ENCODE measurements around the gene DDX10.
A peak's percentile ranks its signal among the peaks of the same experiment; 100 is the strongest.
"Not testable (repeated sequence)": the region's sequence is repeated elsewhere in the genome, so short reads cannot be mapped to it uniquely, and the experiment has no call there.

Gene DDX10

DNA sequence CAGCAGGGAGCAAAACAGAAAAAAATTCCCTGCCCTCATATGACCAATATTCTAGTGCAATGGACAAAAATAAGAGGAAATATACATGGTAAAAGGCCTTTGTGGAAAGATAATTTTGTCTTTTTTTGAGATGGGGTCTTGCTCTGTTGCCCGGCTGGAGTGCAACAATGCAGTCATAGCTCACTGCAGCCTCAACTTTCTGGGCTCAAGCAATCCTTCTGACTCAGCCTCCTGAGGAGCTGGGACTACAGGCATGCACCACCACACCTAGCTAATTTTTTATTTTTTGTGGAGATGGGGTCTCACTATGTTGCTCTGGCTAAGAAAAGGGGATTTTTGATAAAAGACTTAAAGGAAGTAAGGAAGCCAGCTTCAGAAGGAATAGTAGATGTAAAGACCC lies 25.7 kb upstream of the DDX10 start:
- TF ChIP-seq CTCF (IDR thresholded peaks at IDR 0.05; ENCODE audit: borderline replicate concordance, insufficient read depth, low read depth, low read length), result no peak
- H3K4me3 ChIP-seq (ENCODE audit: low read depth, low read length), result no peak overlapping the region

DNA sequence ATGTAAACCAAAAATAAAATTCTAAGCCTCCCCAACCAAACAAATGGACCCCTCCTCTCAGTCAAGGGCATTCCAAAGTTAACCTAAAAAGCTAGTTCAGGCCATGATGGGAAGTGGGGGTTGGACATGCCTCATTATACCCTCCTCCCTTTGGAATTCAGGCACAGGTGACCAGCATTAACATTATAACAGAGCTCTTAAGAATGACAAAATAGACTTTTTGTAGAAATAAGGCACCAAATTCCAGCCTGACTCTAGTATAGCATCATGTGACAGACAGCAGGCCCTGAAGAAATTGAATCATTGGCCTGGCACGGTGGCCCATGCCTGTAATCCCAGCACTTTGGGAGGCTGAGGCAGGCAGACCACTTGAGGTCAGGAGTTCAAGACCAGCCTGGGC lies 23.1 kb upstream of the DDX10 start:
- H3K4me3 ChIP-seq (ENCODE audit: low read depth, low read length), result not testable (repeated sequence)

DNA sequence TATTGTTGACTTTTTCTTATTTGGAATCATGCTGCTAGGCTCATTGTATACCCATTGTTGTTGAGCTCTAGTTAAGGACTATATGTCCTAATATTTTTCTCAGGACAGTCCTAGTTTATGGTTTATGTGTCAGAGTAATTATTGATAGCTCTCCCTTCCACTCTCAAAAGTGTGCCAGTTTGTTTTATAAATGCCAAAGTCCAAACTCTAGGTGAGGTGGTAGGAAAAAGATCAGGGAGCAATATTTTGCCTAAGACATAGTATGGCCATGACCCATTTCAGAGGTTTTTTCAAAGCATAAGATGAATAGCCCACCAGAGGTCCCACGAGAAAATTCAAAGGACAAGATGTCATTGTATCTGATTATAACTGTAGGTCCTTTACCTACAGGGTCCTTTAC lies 20.9 kb upstream of the DDX10 start:
- TF ChIP-seq CTCF (IDR thresholded peaks at IDR 0.05; ENCODE audit: borderline replicate concordance, insufficient read depth, low read depth, low read length), result no peak
- H3K4me3 ChIP-seq (ENCODE audit: low read depth, low read length), result no peak overlapping the region

DNA sequence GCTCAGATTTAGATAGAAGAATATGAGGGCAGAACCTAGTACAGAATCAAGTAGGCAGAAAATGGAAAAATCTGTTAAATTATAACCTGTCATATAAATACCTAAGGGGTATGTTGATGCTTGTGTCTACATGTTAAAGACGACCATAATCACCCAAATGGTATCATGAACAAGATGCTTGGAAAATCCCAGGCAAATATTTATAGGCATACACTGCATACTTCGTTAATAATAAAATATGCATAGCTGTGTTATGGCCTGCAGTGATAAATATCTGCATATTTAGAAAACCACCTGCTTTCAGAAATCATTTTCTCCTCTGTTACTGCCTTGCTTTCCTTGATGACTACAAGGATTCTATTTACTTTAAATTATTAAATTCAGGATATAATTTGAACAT lies 18.9 kb upstream of the DDX10 start:
- no peak for TF ChIP-seq CTCF (IDR thresholded peaks at IDR 0.05; ENCODE audit: borderline replicate concordance, insufficient read depth, low read depth, low read length)
- no peak overlapping the region for H3K4me3 ChIP-seq (ENCODE audit: low read depth, low read length)

GRCh38 chr11:108647387-108647700 lies 17.5 kb upstream of the DDX10 start:
- H3K4me3 ChIP-seq (ENCODE audit: low read depth, low read length), result no peak overlapping the region
- TF ChIP-seq CTCF (IDR thresholded peaks at IDR 0.05; ENCODE audit: borderline replicate concordance, insufficient read depth, low read depth, low read length), result no peak

- no peak overlapping the region for H3K4me3 ChIP-seq (ENCODE audit: low read depth, low read length)
- peak; percentile 82 for TF ChIP-seq CTCF (IDR thresholded peaks at IDR 0.05; ENCODE audit: borderline replicate concordance, insufficient read depth, low read depth, low read length)
Observed at GRCh38 chr11:108647701-108648527, 17.0 kb upstream of the DDX10 start.

- H3K4me3 ChIP-seq (ENCODE audit: low read depth, low read length), result no peak overlapping the region
- no peak for TF ChIP-seq CTCF (IDR thresholded peaks at IDR 0.05; ENCODE audit: borderline replicate concordance, insufficient read depth, low read depth, low read length)
Observed at GRCh38 chr11:108648528-108648885, 16.4 kb upstream of the DDX10 start.

DNA sequence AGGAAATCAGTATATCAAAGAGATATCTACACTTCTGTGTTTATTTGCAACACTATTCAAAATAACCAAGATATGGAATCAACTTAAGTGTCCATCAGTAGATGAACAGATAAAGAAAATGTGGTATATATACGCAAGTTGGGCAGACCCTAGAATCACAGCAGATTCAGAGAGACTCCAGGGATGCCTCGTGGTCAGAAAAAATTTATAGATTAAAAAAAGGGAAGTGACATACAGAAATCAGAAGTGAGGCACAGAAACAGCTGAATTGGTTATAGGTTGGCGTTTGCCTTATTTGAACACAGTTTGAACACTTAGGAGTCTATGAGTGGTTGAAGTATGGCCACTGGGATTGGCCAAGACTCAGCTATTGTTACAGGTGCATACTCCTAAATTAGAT lies 10.8 kb upstream of the DDX10 start:
- not testable (repeated sequence) for H3K4me3 ChIP-seq (ENCODE audit: low read depth, low read length)
